H1 (cell line): Measurements from ENCODE around the gene SH3RF3. TPM values are rescaled to one million over a fixed set of nuclear protein-coding genes. Genes with fewer than 3 reads are reported as not detected.

ENCODE experiments used
- CBX5 ChIP-seq: fragments of 300-800, 300-1000 bp; sonication (generic); IDR thresholded peaks from 2 replicates; pipeline ENCODE4 v1.7.1; 2016; ENCODE audit warnings: antibody characterized with exemption, low read length, low read depth
- GTF2F1 ChIP-seq: IDR thresholded peaks from 2 replicates; pipeline ENCODE4 v1.6.1; 2012; ENCODE audit warnings: low read depth, low read length, improper control_type of control experiment, borderline replicate concordance
- polyA plus RNA-seq, 7 experiments: library from polyadenylated mRNA; depleted of rRNA in 3 of 7; stranded (reverse) in 5 of 7; unstranded in 2 of 7; fragments of >200 nt in 5 of 7; fragments of 200-250 nt in 2 of 7; gene quantifications; 1 replicate in 5 of 7; 2 replicates in 1 of 7; 4 replicates in 1 of 7; pipeline versions ENCODE4 v1.2.1 to v1.2.3, GENCODE V29; 2011 to 2013; ENCODE audit warnings: missing spikeins in 2 of 7, mixed read lengths in 2 of 7
- total RNA-seq: library from RNA; stranded (reverse); fragmentation: NEBNext Ultra II Directional; extraction: Animal tissue kit (Norgen Biotek cat#: 25700); gene quantifications from 2 replicates; pipeline ENCODE4 v1.2.1, GENCODE V29; 2021

SH3RF3 gene
- total and polyA plus RNA-seq, 2 of the 8 experiments (the other 6 are each of a cell fraction or from before 2014, with no cell fraction given): 0.11 to 0.65 TPM

GRCh38 chr2:109218792-109219126 is 89.8 kb downstream of the SH3RF3 start (continued):
- no peak for TF ChIP-seq CBX5
- no peak for TF ChIP-seq GTF2F1
- TF ChIP-seq, all 59 proteins: peak for 0
